Measurements from ENCODE around the gene TXNRD1. TPM values are rescaled to one million over a fixed set of nuclear protein-coding genes. Genes with fewer than 3 reads are reported as not detected.

The TXNRD1 gene
- total RNA-seq, 4 donors from 2014 or later, result 129 to 230 (median 199) TPM

DNA sequence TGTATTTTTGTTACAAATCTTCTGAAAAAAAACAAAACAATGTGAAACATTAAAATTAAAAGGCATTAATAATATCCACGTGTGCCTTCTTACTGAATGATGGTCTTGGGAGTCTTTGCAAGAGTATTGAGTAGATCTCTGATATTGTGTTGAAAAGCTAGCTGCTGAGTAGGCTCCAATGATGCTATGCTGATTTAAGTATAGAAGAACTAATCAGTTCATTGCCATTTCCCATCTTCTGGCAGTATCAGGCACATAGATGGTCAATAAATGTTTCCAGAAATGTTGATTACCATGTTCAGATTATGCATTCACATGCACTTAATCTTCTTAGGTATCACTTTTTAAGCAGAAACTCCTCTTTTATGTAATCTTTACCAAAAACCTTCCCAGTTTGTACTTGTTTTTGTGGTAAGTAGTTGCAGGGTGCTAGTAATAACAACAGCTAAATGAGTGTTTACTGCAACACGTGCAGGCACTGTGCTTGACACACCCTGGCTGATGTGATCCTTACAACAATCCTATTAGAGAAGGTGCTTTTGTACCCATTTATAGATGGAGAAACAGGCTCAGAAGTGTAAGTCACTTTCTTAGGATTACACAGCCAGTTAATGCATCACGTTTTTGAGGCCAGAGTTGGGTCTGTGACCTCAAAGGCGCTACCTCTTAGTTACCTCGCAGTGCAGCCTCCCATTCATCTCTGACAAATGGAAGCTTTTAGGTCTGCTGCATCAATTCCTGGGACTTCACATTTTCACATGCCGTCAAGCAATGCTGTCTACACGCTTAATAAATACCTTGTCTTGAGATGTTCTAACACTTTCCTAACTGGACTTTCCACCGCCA is 134.9 kb downstream of the TXNRD1 start:
- 88 to 93% methylated on average over 8 of the region's 8 CpGs for WGBS, 2 donors
- no peaks in the 10 kb centered on the region for H3K27me3 ChIP-seq
- H3K4me3 ChIP-seq (replicated peaks in 1 of 3), result no peak overlapping the region
- intact Hi-C loops (cut with DNase I), result no loop called here
- no peaks in the 10 kb centered on the region for H3K9me3 ChIP-seq
- DNase-seq, result no peak
- H3K27ac ChIP-seq, result no peak overlapping the region
- TF ChIP-seq, protein P1, sequence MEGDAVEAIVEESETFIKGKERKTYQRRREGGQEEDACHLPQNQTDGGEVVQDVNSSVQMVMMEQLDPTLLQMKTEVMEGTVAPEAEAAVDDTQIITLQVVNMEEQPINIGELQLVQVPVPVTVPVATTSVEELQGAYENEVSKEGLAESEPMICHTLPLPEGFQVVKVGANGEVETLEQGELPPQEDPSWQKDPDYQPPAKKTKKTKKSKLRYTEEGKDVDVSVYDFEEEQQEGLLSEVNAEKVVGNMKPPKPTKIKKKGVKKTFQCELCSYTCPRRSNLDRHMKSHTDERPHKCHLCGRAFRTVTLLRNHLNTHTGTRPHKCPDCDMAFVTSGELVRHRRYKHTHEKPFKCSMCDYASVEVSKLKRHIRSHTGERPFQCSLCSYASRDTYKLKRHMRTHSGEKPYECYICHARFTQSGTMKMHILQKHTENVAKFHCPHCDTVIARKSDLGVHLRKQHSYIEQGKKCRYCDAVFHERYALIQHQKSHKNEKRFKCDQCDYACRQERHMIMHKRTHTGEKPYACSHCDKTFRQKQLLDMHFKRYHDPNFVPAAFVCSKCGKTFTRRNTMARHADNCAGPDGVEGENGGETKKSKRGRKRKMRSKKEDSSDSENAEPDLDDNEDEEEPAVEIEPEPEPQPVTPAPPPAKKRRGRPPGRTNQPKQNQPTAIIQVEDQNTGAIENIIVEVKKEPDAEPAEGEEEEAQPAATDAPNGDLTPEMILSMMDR (IDR thresholded peaks at IDR 0.05), result no peak
- no peak for TF ChIP-seq POLR2A (IDR thresholded peaks at IDR 0.05)
- peaks cover 36 to 50% of the 10 kb centered on the region in 2 donors for H3K36me3 ChIP-seq
- no peaks in the 10 kb centered on the region for H3K4me1 ChIP-seq

DNA sequence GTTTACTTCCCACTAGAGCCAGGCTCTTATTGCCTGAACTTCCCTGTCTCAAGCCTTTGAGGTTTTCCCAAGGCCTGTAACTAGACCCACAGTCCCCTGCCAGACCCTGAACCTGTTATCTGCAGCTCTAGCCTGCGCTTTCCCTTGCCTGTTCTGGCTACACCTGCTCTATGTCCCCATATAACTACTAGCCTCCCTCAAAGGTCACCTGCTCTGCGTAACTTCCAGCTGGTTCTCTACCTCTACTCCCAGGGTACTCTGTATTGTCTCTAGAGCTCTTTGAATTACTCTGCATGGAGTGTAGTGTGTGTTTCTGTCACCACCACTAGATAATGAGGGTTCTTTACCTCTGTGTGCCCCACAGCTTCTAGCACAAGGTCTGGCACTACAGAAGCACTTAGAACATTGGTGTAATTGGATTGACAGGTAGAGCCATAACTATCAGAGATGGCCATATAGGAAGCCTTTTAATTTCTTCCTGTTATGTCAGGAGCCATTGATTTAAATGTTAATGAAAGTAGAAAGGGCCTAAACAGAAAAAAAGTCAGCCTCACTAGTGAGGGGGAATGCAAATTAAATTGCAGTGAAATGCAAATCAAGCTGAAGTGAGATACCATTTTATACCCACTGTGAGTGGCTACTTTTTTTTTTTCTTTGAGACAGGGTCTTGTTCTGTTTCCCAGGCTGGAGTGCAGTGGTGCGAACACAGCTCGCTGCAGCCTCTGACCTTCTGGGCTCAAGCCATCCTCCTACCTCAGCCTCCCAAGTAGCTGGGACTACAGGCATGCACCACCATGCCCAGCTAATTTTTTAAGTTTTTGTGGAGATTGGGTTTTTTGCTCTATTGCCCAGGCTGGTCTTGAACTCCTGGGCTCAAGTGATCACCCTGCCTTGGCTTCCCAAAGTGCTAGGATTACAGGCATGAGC is 135.7 kb downstream of the TXNRD1 start:
- Histone ChIP-seq H3K36me3 (peaks cover 36 to 50% of the 10 kb centered on the region in 2 donors), H3K4me3 (replicated peaks in 1 of 3) (no peak overlapping the region), H3K9me3 (no peaks in the 10 kb centered on the region), H3K4me1 (no peaks in the 10 kb centered on the region), H3K27ac (no peak overlapping the region), H3K27me3 (no peaks in the 10 kb centered on the region)
- TF ChIP-seq, protein P1 (IDR thresholded peaks at IDR 0.05), result no peak
- DNase-seq, result no peak
- WGBS, 2 donors, result 99 to 100% methylated on average over 4 of the region's 4 CpGs
- intact Hi-C loops (cut with DNase I), result no loop called here

DNA sequence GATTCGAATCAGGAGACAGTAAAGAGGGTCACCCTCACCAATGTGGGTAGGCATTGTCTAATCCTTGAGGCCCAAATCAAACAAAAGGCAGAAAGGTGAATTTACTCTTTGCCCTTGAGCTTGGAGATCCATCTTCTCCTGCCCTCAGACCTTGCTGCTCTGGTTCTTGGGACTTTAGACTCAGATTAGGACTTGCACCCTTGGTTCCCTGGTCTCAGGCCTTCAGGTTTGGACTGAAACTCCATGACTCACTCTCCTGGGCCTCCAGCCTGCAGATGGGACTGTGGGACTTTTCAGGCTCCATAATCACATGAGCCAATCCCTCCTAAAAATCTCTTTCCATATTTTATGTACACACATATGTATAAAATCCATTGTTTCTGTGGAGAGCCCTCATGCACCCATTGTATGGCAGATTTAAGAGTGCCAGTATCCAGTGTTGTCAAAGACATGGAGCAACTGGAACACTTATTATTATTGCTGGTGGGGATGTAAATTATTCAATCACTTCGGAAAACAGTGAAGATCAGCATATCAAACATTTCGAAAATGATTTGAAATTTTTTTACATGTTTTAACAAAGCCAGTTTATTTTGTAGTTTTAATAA is 136.6 kb downstream of the TXNRD1 start:
- Histone ChIP-seq H3K4me3 (replicated peaks in 1 of 3) (no peak overlapping the region), H3K9me3 (no peaks in the 10 kb centered on the region), H3K36me3 (peaks cover 35 to 48% of the 10 kb centered on the region in 2 donors), H3K27me3 (no peaks in the 10 kb centered on the region), H3K4me1 (no peaks in the 10 kb centered on the region), H3K27ac (no peak overlapping the region)
- WGBS, 2 donors, result 88 to 92% methylated on average over 3 of the region's 3 CpGs
- TF ChIP-seq POLR2A (IDR thresholded peaks at IDR 0.05), result no peak
- TF ChIP-seq, protein P1 (IDR thresholded peaks at IDR 0.05), result no peak
- DNase-seq, result no peak
- intact Hi-C loops (cut with DNase I), result no loop called here

DNA sequence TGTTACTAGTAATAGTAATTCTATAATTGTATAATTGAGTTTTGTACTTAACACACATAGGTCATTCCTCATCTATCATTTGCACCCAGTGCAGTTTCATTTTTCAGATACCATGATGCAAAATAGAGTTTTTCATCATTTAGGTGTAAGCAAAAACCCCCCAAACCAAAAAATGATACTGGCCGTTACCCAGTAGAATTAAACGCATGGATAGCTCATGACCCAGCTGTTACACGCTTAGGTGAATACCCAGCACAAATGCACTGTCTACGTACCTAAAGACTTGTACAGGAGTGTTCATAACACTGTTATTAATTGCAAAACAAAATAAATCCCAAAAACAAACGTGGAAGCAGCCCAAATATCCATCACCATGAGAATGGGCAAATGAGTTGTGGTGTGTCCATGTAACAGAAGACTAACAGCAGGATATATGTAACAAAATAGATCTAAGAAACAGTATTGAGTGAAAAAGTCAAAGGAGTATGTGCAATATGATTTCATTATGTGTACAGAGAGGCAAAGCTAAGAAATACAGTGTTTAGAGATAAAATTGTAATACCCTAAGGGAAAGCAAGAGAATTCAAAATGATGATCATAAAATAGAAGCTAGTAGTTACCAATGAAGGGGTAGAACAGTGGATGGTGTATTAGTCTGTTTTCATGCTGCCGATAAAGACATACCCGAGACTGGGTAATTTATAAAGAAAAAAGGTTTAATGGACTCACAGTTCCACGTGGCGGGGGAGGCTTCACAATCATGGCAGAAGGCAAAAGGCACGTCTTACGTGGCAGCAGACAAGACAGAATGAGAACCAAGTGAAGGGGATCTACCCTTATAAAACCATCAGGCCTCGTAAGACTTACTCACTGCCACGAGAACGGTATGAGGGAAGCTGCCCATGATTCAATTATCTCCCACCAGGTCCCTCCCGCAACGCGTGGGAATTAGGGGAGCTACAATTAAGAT is 137.7 kb downstream of the TXNRD1 start:
- H3K36me3 ChIP-seq, result peaks cover 24 to 38% of the 10 kb centered on the region in 2 donors
- no peaks in the 10 kb centered on the region for H3K4me1 ChIP-seq
- 95 to 97% methylated on average over 17 of the region's 17 CpGs for WGBS, 2 donors

More for the DNA sequence above, 137.7 kb downstream of the TXNRD1 start:
- no peaks in the 10 kb centered on the region for H3K27me3 ChIP-seq
- no peak for DNase-seq
- no peaks in the 10 kb centered on the region for H3K9me3 ChIP-seq
- no peak overlapping the region for H3K4me3 ChIP-seq (replicated peaks in 1 of 3)
- no peak for TF ChIP-seq POLR2A (IDR thresholded peaks at IDR 0.05)
- TF ChIP-seq, protein P1 (IDR thresholded peaks at IDR 0.05), result no peak
- intact Hi-C loops (cut with DNase I), result no loop called here
- H3K27ac ChIP-seq, result no peak overlapping the region

All from thyroid gland (tissue), 4 donors.